ENCODE data around the gene TENM4.
"Not testable (repeated sequence)": the region's sequence is repeated elsewhere in the genome, so short reads cannot be mapped to it uniquely, and the experiment has no call there.

The TENM4 gene

DNA sequence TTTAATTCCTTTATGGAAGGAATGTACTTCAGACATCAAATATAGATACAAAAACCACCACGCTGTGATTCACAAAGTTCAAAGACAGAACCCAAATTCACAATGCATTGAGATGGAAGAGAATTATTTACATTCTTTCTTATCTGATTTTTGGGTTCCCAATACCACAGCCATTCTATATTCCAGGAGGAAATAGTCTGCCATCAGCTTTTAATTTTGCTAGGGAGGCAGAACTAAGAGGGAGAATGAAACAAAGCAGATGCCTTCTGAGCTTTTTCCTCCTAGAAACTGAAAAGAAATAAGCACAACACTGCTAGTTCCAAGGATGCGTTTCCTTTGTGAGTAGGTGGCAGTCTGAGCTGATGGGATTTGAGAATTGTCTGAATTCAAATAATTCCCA lies 583.1 kb downstream of the TENM4 start:
- DNase-seq: no peak

DNA sequence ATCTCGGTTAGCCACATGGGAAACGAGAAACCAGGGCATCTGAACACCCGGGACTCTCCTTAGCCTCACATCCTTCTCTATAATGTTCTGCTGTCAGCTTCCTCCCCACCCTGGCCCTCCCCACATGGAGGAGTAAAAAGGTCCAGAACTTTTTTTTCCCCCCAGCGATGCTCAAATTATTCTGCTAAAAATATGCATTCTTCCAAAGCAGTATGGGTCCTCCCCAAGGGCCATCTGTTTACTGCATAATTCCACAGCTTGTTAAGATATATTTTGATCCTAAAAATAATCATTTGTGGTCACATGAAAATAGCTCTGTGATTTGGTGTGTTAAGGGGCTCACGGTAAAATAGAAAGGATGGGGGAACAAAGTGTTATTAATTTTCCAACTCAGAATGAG lies 584.6 kb downstream of the TENM4 start:
- no peak for DNase-seq

DNA sequence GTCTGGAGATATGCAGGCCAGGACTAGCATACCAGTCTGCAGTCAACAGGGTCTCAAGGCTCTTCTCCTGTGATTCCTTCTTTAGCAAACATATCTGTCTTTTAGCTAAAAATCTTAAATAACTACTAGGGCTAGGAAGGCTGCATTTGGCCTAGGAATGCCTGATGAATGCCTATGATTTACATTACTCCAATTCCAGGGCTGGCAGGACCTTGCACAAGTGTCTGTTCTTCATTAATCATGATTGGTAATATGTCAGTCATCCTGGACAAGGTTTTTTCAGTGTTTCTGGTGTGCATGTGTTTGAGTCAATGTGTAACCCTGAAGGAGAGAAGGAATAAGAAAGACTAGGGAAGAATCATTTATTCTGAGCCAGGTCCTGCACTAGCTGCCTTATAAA lies 585.7 kb downstream of the TENM4 start:
- no peak for DNase-seq

GRCh38 chr11:78853521-78853920 lies 587.3 kb downstream of the TENM4 start:
- DNase-seq: no peak

- no peak for DNase-seq
Measured at GRCh38 chr11:78851878-78852586, 588.8 kb downstream of the TENM4 start.

DNA sequence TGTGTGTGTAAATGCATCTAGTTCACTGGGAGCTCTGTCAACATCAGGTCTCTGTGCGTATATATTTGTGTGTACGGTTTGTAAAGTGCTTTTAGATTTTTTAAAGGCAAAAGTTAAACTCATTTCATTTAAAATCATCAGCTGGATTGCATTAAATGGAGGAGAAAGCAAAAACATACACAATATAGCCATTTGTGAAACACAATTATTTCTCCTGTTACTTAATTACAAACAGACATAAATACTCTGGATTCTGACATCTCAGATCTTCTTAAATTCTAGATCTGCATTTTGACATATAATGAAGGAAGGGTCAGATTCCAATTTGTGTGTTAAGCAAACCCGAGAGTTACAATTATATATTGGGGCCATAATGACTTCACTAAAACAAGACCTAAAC lies 590.8 kb downstream of the TENM4 start:
- DNase-seq: no peak

DNA sequence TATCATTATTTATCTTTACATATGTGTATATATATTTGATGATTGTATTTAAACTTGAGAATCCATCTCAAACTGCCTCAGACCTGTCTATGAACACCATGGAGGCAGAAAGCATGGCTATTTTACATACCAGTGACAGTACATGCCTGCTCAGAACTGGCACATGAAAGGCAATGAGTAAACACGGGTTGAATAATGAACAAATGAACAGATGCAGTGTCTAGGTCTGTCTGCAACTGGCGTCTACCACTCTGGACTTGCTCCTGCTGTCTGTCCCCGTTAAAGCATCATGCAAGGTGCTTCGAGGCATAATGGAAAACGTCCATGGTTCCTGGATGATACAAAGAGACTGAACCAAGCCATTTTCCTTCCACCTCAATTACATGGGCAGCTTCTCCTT lies 594.6 kb downstream of the TENM4 start:
- no peak for DNase-seq

- DNase-seq: no peak
Measured at GRCh38 chr11:78845496-78845895, 595.3 kb downstream of the TENM4 start.

GRCh38 chr11:78841456-78842060 lies 599.3 kb downstream of the TENM4 start:
- no peak for DNase-seq

GRCh38 chr11:78840623-78841022 lies 600.2 kb downstream of the TENM4 start:
- DNase-seq: no peak

GRCh38 chr11:78840200-78840599 lies 600.6 kb downstream of the TENM4 start:
- DNase-seq: no peak

DNA sequence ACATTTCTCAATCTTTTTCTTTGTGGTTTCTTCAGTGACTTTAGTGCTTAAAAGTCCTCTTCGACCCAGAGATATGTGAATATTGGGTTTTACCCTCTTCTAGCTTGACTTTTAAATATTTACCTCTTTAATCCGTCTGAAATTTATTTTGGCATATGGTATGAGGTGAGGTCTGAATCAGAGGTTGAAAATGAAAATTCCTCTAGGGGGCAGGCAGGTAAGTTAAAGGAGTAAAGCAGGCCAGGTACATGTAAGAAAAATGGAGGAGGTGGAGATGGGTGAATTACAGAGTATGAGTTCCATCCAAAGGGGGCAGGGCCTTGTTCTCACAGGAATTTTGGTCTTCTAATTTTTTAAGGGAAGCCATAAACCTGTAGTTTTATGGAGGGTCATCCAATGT lies 602.4 kb downstream of the TENM4 start:
- DNase-seq: no peak

GRCh38 chr11:78835646-78836045 lies 605.2 kb downstream of the TENM4 start:
- DNase-seq: no peak

DNA sequence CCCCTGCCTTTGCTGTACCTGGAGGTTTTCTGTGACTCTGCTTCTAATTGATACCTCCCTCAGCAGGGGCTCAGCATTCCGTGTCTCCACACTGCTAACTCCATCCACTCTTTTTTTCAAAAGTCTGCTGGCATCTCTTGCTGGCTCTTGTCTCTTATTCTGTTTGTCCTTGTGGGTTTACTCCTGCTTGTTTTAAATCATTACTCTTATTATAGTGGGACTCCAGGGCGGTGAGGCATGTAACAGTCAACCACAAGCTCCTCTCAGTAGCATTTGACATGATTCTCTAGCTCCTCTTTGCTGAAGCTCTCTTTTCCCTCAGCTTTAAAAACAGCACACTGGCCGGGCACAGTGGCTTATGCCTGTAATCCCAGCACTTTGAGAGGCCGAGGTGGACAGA lies 605.9 kb downstream of the TENM4 start:
- DNase-seq: no peak

DNA sequence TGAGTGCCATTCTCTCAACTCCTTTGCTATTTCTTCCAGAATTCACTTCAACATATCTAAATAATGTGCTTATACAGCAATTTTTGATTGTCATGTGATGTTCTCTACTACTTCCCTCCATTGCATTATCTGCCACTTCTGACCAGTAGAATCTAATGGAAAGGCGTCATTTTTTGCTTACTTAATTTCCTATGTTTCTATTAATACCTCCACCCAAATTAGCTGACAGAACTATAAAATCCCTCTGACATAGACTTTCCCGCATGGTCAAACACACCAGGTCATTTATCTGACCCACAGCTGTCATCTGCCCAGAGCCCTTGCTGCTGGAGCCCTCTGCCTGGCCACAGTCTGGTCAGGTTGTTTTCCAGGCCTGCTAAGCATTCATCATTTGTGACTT lies 607.6 kb downstream of the TENM4 start:
- no peak for DNase-seq

GRCh38 chr11:78832226-78832947 lies 608.4 kb downstream of the TENM4 start:
- DNase-seq: no peak

GRCh38 chr11:78831571-78831970 lies 609.3 kb downstream of the TENM4 start:
- DNase-seq: no peak

DNA sequence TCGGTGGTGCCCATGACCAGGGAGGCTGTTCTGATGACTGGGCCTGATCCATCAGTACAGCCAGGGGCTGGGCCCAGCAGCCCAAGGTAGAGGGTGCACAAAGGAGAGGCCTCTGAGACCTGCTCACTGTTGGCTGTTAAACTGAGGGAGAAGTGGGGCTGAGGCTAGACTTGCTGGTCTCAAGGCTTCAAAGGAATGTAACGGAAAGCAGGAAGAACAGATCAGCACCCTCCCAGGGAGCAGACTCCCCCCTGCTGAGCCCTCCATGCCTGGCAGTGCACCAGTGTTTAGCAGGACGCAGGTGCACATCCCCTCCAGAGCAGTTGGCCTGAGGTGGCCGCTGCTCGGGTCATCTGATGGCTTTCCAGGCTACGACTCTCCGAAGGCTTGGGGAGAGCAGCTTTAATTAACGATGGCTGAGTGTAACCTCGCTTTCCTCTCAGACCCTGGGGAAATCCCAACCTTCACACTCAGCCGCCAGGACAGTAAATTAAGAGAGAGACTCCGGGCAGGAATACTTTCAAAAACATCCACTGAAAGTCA lies 610.5 kb downstream of the TENM4 start:
- no peak for DNase-seq

DNA sequence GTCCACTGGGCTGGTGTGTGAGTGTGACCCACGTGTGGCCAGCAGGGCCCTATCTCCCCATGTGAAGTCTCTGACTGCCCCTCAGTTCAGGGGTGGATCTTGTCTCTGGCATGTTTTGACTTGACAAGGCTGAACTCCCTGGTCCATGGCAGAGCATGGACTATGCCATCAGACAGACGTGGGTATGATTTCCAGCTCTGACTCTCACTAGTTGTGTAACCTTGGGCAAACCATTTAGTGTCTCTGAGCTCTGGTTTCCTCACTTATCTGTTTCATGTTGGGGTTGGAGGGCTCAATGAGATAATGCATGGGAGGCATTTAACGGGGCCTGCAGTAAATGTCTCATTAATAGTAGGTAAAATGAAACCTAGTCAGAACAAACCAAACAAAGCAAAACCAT lies 611.7 kb downstream of the TENM4 start:
- DNase-seq: no peak

- DNase-seq: no peak
Measured at GRCh38 chr11:78828676-78829075, 612.2 kb downstream of the TENM4 start.

GRCh38 chr11:78827291-78827690 lies 613.5 kb downstream of the TENM4 start:
- not testable (repeated sequence) for DNase-seq

DNA sequence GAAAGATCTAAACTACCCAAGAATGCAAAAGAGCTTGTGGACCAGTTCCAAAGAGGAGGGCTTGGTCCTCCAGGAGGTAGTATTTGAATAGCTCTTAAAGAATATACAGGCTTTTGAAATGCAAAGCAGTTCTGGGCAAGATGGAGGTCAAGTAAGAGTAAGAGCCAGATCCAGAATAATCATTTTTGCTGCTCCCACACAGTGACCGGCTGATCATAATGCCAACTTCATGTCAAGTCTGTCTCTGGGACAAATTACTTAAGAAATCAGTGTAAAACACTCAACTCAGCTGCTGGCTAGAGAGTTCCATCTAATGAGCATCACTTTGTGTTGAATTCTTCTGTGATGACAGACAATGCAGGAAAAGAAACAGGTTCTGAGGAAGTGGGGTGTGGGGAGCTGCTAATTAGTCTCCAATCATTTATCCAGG lies 615.2 kb downstream of the TENM4 start:
- DNase-seq: no peak

GRCh38 chr11:78823588-78823987 lies 617.2 kb downstream of the TENM4 start:
- no peak for DNase-seq

GRCh38 chr11:78822931-78823423 lies 617.9 kb downstream of the TENM4 start:
- DNase-seq: no peak
